Measurements from ENCODE around the gene SLC6A13.
"Not testable (repeated sequence)": the region's sequence is repeated elsewhere in the genome, so short reads cannot be mapped to it uniquely, and the experiment has no call there.

SLC6A13 gene

GRCh38 chr12:262817-263216 lies at the start of gene SLC6A13:
Gene SLC6A13, minus strand, starts transcription at chr12:262836. Its CDS starts 2,784 bp downstream, at chr12:260052.
- DNase-seq (ENCODE audit: low read depth in 2 of 2): no peak

GRCh38 chr12:308511-308910 lies 45.9 kb upstream of the SLC6A13 start:
- no peak for DNase-seq (ENCODE audit: low read depth in 2 of 2)

GRCh38 chr12:307406-307805 lies 44.8 kb upstream of the SLC6A13 start:
- no peak for DNase-seq (ENCODE audit: low read depth in 2 of 2)

- no peak for DNase-seq (ENCODE audit: low read depth in 2 of 2)
Observed at GRCh38 chr12:304805-305204, 42.2 kb upstream of the SLC6A13 start.

- not testable (repeated sequence) for DNase-seq (ENCODE audit: low read depth in 2 of 2)
Observed at GRCh38 chr12:302766-303165, 40.1 kb upstream of the SLC6A13 start.

GRCh38 chr12:300166-300565 lies 37.5 kb upstream of the SLC6A13 start:
- DNase-seq (ENCODE audit: low read depth in 2 of 2): not testable (repeated sequence)

- DNase-seq (ENCODE audit: low read depth in 2 of 2): not testable (repeated sequence)
Observed at GRCh38 chr12:299511-299910, 36.9 kb upstream of the SLC6A13 start.

- not testable (repeated sequence) for DNase-seq (ENCODE audit: low read depth in 2 of 2)
Observed at GRCh38 chr12:298059-298458, 35.4 kb upstream of the SLC6A13 start.

GRCh38 chr12:295132-295531 lies 32.5 kb upstream of the SLC6A13 start:
- no peak for DNase-seq (ENCODE audit: low read depth in 2 of 2)

- no peak for DNase-seq (ENCODE audit: low read depth in 2 of 2)
Observed at GRCh38 chr12:293199-293598, 30.6 kb upstream of the SLC6A13 start.

- no peak for DNase-seq (ENCODE audit: low read depth in 2 of 2)
Observed at GRCh38 chr12:292186-292585, 29.6 kb upstream of the SLC6A13 start.

GRCh38 chr12:291153-291723 lies 28.6 kb upstream of the SLC6A13 start:
- no peak for DNase-seq (ENCODE audit: low read depth in 2 of 2)

GRCh38 chr12:288687-289086 lies 26.1 kb upstream of the SLC6A13 start:
- DNase-seq (ENCODE audit: low read depth in 2 of 2): no peak

- no peak for DNase-seq (ENCODE audit: low read depth in 2 of 2)
Observed at GRCh38 chr12:286531-287300, 24.1 kb upstream of the SLC6A13 start.

GRCh38 chr12:278046-278445 lies 15.4 kb upstream of the SLC6A13 start:
- DNase-seq (ENCODE audit: low read depth in 2 of 2): no peak

- no peak for DNase-seq (ENCODE audit: low read depth in 2 of 2)
Observed at GRCh38 chr12:275812-276211, 13.2 kb upstream of the SLC6A13 start.

GRCh38 chr12:273382-273781 lies 10.7 kb upstream of the SLC6A13 start:
- DNase-seq (ENCODE audit: low read depth in 2 of 2): no peak

- DNase-seq (ENCODE audit: low read depth in 2 of 2): no peak
Observed at GRCh38 chr12:272942-273341, 10.3 kb upstream of the SLC6A13 start.

- no peak for DNase-seq (ENCODE audit: low read depth in 2 of 2)
Observed at GRCh38 chr12:271161-271560, 8.5 kb upstream of the SLC6A13 start.

- DNase-seq (ENCODE audit: low read depth in 2 of 2): no peak
Observed at GRCh38 chr12:269191-269590, 6.6 kb upstream of the SLC6A13 start.

GRCh38 chr12:268483-268840 lies 5.8 kb upstream of the SLC6A13 start:
- no peak for DNase-seq (ENCODE audit: low read depth in 2 of 2)

- DNase-seq (ENCODE audit: low read depth in 2 of 2): no peak
Observed at GRCh38 chr12:267581-268482, 5.2 kb upstream of the SLC6A13 start.

GRCh38 chr12:265096-265495 lies 2.5 kb upstream of the SLC6A13 start:
- no peak for DNase-seq (ENCODE audit: low read depth in 2 of 2)
